GM19025 (cell line): Measurements from ENCODE around the gene COPZ1.
"Not testable (repeated sequence)": the region's sequence is repeated elsewhere in the genome, so short reads cannot be mapped to it uniquely, and the experiment has no call there.

Source experiments
- ATAC-seq: cut with Tn5 transposase; IDR thresholded peaks from one replicate; pipeline ENCODE4 v1.9.1; 2021; ENCODE audit warnings: mild to moderate bottlenecking, low read depth, moderate library complexity; ENCODE audit not compliant: unreplicated experiment

The COPZ1 gene

GRCh38 chr12:54330442-54330841, 5.5 kb downstream of the COPZ1 start:
- ATAC-seq = no peak

DNA sequence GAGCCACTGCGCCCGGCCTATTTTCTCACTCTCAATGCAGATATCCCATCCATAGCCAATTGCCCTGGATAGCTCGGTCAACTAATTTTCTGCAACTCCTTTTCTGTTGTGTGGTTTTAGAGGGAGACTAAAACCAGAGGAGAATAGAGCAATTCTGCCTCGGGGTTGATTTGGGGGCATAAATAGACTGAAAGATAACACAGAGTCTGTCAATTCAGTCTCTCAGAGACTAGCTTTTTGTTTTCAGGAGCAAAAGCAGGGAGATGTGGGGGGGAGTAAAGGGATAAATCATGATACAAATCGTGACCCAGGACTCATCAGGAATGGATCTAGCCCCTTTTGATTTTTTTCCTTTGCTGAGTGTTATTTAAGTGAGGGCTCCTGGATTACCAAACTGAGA, 6.5 kb downstream of the COPZ1 start:
- ATAC-seq = no peak

DNA sequence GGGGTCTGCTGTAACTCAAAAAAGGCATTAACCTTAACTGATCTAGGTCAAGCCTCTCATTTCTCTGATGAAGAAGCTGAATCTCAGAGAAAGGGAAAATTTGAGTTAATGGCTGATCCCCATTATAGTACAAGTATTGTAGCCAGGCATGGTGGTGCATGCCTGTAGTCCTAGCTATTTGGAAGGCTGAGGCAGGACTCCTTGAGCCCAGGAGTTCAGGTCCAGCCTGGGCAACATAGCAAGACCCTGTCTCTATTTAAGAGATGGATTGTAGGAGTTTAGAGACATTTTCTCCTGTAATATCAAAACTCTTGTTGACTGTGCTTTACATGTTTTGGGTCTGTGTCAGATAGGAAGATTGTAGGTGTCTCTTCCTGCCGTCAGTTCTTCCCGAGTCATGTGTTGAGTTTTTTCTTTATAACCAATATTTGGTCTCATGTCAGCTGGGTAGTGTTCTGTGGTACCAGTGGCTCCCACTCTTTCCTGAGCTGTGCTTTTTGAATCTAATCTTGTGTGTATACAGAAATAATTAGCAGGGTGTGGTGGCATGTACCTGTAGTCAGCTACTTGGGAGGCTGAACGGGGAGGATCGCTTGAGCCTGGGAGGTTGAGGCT, 8.6 kb downstream of the COPZ1 start:
- ATAC-seq = no peak

- ATAC-seq = no peak
These were observed 12.4 kb downstream of the COPZ1 start for GRCh38 chr12:54337280-54337842.

GRCh38 chr12:54337854-54338650, 13.1 kb downstream of the COPZ1 start:
- no peak for ATAC-seq

GRCh38 chr12:54338698-54339296, 13.9 kb downstream of the COPZ1 start:
- ATAC-seq = no peak

GRCh38 chr12:54340846-54341245, 15.9 kb downstream of the COPZ1 start:
- ATAC-seq = no peak

DNA sequence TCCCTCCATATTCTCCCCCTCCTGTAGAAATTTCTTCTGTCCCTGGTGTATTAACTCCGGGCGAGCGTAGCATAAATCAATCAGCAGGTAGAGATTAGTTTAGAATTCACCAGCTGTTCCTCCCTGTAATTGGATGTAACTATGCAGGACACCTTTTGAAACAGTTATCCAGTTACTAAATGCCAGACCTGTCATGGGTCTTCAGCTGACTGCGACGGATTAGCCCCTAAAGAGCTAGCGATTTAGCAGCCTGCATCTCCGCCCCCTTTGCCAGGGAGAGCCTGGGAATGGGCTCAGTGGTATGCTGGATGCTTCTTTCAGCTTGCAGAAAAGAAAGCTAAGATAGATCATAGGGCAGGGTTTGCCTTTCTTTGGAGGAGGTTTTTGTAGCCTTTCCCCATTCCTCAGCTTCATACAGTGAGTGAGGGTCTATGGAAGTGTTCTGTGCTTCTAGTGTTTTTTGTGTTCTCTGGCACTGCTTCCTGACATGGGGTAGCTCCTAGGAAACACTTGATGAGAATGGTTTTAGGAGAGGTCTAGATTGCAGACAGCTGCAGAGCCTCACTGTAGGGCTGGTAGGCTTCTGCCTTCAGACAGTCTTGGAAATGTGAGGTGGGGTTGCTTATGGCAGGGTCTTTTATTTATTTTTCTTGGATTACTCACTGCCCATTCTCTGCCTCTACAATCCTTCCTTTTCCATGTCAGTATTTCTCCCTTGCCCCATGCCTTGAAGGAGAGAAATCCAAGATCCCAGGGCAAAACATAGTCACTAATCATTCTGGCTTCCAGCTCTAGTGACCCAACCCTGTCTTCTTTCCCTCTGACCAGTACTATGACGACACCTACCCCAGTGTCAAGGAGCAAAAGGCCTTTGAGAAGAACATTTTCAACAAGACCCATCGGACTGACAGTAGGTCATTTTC, 16.7 kb downstream of the COPZ1 start:
- no peak for ATAC-seq

- no peak for ATAC-seq
These were observed 24.1 kb downstream of the COPZ1 start for GRCh38 chr12:54349036-54349435.

DNA sequence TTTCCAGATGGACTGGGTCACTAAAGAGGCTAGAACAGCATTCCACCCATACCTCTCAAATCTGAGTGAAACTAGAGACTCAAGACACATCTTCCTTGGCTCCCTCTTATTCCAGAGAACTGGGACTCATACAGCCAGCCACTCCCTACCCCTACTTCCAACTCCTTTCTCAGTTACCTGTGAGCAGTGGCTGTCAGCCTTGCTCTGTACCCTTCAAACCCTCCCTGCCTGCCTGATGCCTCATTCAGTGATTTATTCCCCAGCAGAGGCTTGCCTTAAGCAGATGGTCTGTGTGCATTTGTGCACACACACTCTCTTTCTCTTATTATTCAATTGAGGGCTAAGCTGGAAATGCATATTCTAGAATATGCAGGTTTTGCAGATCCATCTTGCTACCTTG, 24.7 kb downstream of the COPZ1 start:
- no peak for ATAC-seq

DNA sequence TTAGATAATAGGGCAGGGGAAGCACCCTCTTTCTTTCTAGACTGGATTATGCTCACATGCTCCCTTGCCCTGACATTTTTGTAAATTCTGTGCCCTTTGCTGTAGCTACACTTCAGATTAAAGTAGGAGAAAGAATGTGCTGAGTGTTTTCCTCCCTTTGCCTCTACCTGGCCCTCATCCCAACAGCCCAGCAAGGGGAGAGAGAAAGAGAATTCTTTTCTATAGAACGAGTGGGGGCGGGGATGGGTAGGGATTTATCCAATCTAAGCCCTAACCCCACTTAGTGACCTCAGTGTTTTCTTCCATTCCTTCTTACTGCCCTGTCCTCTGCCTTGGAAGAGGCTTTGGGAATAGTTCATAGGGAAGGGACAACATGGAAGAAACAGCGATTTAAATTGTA, 25.8 kb downstream of the COPZ1 start:
- ATAC-seq = no peak

DNA sequence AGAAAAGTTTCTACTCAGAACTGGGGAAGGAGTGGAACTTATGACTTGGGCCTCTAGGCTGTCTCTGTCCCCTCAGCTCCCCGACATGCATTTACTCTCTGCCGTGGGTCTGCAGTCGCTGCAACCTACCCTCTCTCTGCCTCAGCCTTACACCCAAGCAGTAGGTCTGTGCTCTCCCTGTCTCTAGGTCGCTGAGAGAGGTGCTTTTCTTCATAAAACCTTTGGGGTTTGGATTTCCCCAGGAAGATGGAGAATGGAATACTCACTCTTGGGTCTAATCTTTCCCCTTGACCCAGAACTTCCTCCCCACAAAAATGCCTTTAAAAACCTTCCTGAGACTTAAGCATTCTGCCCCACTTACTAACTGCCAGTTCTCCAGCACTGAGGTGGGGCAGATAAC, 26.4 kb downstream of the COPZ1 start:
- no peak for ATAC-seq

- no peak for ATAC-seq
These were observed 27.1 kb downstream of the COPZ1 start for GRCh38 chr12:54352022-54352531.

DNA sequence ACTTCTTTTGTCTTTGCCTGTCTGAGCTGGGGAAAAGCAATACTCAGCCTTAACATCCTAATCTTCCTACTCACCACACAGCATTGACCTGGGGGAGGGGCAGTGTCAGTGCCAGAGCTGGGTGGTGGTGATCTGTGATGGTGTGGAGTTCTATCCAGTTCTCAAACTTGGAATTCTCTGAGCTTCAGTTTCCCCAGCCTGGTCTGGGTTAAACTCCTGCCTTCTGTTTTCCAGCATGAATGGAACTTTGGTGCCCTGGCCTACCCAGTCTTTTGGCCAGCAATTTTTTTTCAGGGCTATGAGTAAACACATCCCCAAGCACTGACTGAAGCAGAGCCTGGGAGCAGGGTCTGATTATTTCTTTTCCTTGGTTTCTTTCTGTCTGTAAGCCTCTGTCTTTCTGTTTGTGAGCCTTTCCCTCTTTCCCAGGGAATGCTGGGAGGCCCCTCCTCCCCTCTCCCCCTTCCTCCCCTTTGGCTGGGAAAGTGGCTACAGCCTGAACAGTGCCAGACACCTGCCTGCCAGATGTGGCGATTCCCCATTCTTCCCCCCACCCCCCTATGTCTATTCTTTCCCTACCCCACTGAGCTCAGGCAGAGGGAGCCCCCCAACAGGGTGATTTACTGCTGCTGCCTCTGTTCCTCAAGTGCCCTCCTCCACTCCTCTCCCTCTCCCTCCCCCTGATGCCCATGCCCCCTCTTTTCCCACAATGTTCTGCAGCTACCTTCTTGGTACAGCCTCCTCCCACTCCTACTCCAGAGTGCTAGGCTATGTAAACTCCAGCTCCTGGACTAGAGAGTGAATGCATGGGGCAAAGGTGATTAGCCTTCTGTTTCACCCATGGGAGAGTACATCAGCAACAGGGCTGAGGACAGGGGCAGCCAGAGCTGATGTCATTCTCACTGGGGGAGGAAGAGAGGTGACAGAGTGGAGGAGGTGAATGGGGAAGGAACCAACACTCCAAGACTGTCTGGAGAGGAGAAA, 28.3 kb downstream of the COPZ1 start:
- no peak for ATAC-seq

GRCh38 chr12:54354271-54354670, 29.3 kb downstream of the COPZ1 start:
- ATAC-seq = not testable (repeated sequence)

DNA sequence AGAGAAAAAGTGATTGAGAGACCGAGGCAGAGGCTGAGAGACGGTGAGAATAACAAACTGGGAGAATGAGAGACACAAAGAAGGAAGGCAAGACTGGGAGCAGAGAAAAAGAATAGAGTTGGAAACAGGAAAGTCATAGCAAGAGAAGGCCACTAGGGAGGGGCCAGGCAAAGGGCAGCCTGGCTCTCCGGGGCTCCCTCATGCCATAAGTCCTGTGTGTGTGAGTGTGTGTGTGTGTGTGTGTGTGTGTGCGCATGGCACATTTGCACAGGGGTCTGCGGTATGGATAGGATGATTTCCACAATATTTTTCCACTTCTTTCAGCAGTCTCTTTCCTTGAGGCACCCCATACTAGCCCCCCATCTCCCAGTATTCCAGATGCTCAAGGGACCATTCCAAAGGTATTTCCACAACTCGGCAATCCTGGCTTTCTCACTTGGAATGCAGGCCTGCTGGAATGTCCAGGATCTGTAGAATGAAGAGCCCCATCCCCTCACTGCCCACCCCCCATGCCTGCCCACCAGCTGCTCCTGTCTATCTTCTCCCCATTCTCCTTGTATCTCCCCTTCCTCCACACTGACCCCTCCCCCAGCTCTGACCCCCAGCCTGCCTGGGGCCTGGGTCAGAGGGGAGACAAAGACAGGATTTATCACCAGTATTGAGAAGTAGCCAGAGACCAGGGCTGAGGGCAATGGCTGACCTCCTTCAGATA, 30.3 kb downstream of the COPZ1 start:
- ATAC-seq = no peak

GRCh38 chr12:54356228-54356627, 31.3 kb downstream of the COPZ1 start:
- ATAC-seq = no peak

GRCh38 chr12:54356951-54357356, 32.0 kb downstream of the COPZ1 start:
- no peak for ATAC-seq
